HepG2 (cell line): Measurements from ENCODE around the gene VDAC1. TPM values are rescaled to one million over a fixed set of nuclear protein-coding genes. Genes with fewer than 3 reads are reported as not detected.

ENCODE experiments used
- ATAD3A ChIP-seq: sonication (generic); formaldehyde crosslinking; IDR thresholded peaks from 2 replicates; pipeline ENCODE4 v1.4.0; 2020; ENCODE audit warnings: missing genetic modification reagents
- CEBPB ChIP-seq: IDR thresholded peaks from 2 replicates; pipeline ENCODE4 v1.6.1; 2011; ENCODE audit warnings: low read depth, low read length, improper control_type of control experiment, borderline replicate concordance
- HNF4A ChIP-seq: sonication (generic); formaldehyde crosslinking; IDR thresholded peaks from 2 replicates; pipeline ENCODE4 v1.4.0; 2020; ENCODE audit warnings: missing genetic modification reagents
- JARID2 ChIP-seq: sonication (generic); formaldehyde crosslinking; IDR thresholded peaks from 2 replicates; pipeline ENCODE4 v1.8.1; 2023; ENCODE audit warnings: missing genetic modification reagents, inconsistent platforms; ENCODE audit not compliant: insufficient replicate concordance
- KDM5B ChIP-seq: sonication (generic); formaldehyde crosslinking; IDR thresholded peaks from 2 replicates; pipeline ENCODE4 v1.4.0; 2020; ENCODE audit warnings: missing genetic modification reagents, mild to moderate bottlenecking, borderline replicate concordance
- MTA1 ChIP-seq: sonication (generic); formaldehyde crosslinking; IDR thresholded peaks from 2 replicates; pipeline ENCODE4 v1.4.0; 2020; ENCODE audit warnings: missing genetic modification reagents, mild to moderate bottlenecking, borderline replicate concordance
- MZF1 ChIP-seq: sonication (generic); formaldehyde crosslinking; IDR thresholded peaks from 2 replicates; pipeline ENCODE4 v1.8.1; 2023; ENCODE audit warnings: mild to moderate bottlenecking, missing genetic modification reagents, borderline replicate concordance
- NFRKB ChIP-seq: fragments of 450-650 bp; IDR thresholded peaks from 2 replicates; pipeline ENCODE4 v1.6.1; 2017
- POLR2A ChIP-seq, 2 experiments: IDR thresholded peaks; 2 replicates each; pipeline ENCODE4 v1.6.1; 2011; ENCODE audit warnings: low read depth in 2 of 2, low read length in 2 of 2, mild to moderate bottlenecking in 1 of 2, moderate library complexity in 1 of 2; ENCODE audit not compliant: insufficient read depth in 1 of 2
- RARA ChIP-seq: IDR thresholded peaks from 2 replicates; pipeline ENCODE4 v1.6.1; 2016; ENCODE audit warnings: missing genetic modification reagents, missing compliant biosample characterization
- SAP130 ChIP-seq: IDR thresholded peaks from 2 replicates; pipeline ENCODE4 v1.6.1; 2016; ENCODE audit warnings: low read depth
- SRSF1 ChIP-seq: fragments of 200-400 bp; formaldehyde crosslinking; optimal IDR thresholded peaks from 2 replicates; pipeline ENCODE3; 2017; ENCODE audit warnings: mild to moderate bottlenecking, low read depth, low read length, moderate library complexity
- ZBTB7B ChIP-seq: sonication (generic); formaldehyde crosslinking; IDR thresholded peaks from 2 replicates; pipeline ENCODE4 v1.4.0; 2020; ENCODE audit warnings: missing genetic modification reagents
- ZNF121 ChIP-seq: sonication (generic); formaldehyde crosslinking; IDR thresholded peaks from 2 replicates; pipeline ENCODE4 v1.5.0; 2020; ENCODE audit warnings: mild to moderate bottlenecking, missing genetic modification reagents
- ZNF577 ChIP-seq: sonication (generic); formaldehyde crosslinking; IDR thresholded peaks from 2 replicates; pipeline ENCODE4 v1.4.0; 2020; ENCODE audit warnings: mild to moderate bottlenecking, low read depth, missing genetic modification reagents, borderline replicate concordance
- ZNF724P ChIP-seq: sonication (generic); formaldehyde crosslinking; IDR thresholded peaks from 2 replicates; pipeline ENCODE4 v1.8.0; 2022; ENCODE audit warnings: missing genetic modification reagents, borderline replicate concordance
- ZNF768 ChIP-seq: sonication (generic); formaldehyde crosslinking; IDR thresholded peaks from 2 replicates; pipeline ENCODE4 v1.4.0; 2020; ENCODE audit warnings: missing genetic modification reagents
- ZNF878 ChIP-seq: sonication (generic); formaldehyde crosslinking; IDR thresholded peaks from 2 replicates; pipeline ENCODE4 v1.8.1; 2023; ENCODE audit warnings: mild to moderate bottlenecking, missing genetic modification reagents, moderate library complexity
- ZSCAN21 ChIP-seq: sonication (generic); formaldehyde crosslinking; IDR thresholded peaks from 2 replicates; pipeline ENCODE4 v1.8.0; 2022; ENCODE audit warnings: mild to moderate bottlenecking, missing genetic modification reagents, moderate library complexity, borderline replicate concordance
- ZSCAN29 ChIP-seq: sonication (generic); formaldehyde crosslinking; conservative IDR thresholded peaks from 2 replicates; pipeline ENCODE4 v1.4.0; 2020; ENCODE audit warnings: mild to moderate bottlenecking, missing genetic modification reagents
- polyA plus RNA-seq, 8 experiments: library from polyadenylated mRNA; depleted of rRNA in 3 of 8; stranded (reverse) in 7 of 8; unstranded in 1 of 8; fragments of >200 nt; fragmentation: Illumina TruSeq in 4 of 8; extraction: Trizol in 4 of 8; gene quantifications; 2 replicates each; pipeline versions ENCODE4 v1.2.1 to v1.2.3, GENCODE V29; 2011 to 2016; ENCODE audit warnings: low read depth in 4 of 8, missing spikeins in 1 of 8, mixed read lengths in 1 of 8; ENCODE audit not compliant: insufficient read depth in 1 of 8
- total RNA-seq, 5 experiments: library from RNA; depleted of rRNA; stranded (reverse); fragments of >200 nt; fragmentation: Illumina TruSeq; extraction: Trizol; gene quantifications; 2 replicates each; pipeline ENCODE4 v1.2.3, GENCODE V29; 2016; ENCODE audit warnings: low read depth in 1 of 5
- TF ChIP-seq, protein P1 (sequence below): sonication (generic); formaldehyde crosslinking; IDR thresholded peaks from 2 replicates; pipeline ENCODE4 v1.4.0; 2020; ENCODE audit warnings: missing genetic modification reagents
- TF ChIP-seq, protein P2 (sequence below): sonication (generic); formaldehyde crosslinking; IDR thresholded peaks from 2 replicates; pipeline ENCODE4 v1.4.0; 2020; ENCODE audit warnings: missing genetic modification reagents
- TF ChIP-seq, protein P3 (sequence below): sonication (generic); formaldehyde crosslinking; IDR thresholded peaks from 2 replicates; pipeline ENCODE4; 2020; ENCODE audit warnings: missing genetic modification reagents, mild to moderate bottlenecking, borderline replicate concordance

Gene VDAC1
- total and polyA plus RNA-seq, 2 of the 13 experiments (the other 11 are each of a cell fraction or from before 2014, with no cell fraction given) = 112 to 380 TPM

- TF ChIP-seq, protein P1, sequence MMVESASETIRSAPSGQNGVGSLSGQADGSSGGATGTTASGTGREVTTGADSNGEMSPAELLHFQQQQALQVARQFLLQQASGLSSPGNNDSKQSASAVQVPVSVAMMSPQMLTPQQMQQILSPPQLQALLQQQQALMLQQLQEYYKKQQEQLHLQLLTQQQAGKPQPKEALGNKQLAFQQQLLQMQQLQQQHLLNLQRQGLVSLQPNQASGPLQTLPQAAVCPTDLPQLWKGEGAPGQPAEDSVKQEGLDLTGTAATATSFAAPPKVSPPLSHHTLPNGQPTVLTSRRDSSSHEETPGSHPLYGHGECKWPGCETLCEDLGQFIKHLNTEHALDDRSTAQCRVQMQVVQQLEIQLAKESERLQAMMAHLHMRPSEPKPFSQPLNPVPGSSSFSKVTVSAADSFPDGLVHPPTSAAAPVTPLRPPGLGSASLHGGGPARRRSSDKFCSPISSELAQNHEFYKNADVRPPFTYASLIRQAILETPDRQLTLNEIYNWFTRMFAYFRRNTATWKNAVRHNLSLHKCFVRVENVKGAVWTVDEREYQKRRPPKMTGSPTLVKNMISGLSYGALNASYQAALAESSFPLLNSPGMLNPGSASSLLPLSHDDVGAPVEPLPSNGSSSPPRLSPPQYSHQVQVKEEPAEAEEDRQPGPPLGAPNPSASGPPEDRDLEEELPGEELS (CRISPR knock-in tag) = 0 out of 2 replicates have a peak, but pooled peaks have one; percentile 6
- TF ChIP-seq ZNF878 (CRISPR knock-in tag) (no peak), JARID2 (CRISPR knock-in tag) (no peak), NFRKB (no peak), SRSF1 (no peak), ZBTB7B (CRISPR knock-in tag) (peak; percentile 45; the same call in 1 of the 2 replicates), ZNF577 (no peak), KDM5B (CRISPR knock-in tag) (no peak), MZF1 (CRISPR knock-in tag) (no peak), ZSCAN29 (CRISPR knock-in tag) (no peak), ZNF121 (CRISPR knock-in tag) (peak; percentile 51; the same call in 1 of the 2 replicates), ZNF768 (CRISPR knock-in tag) (peak; percentile 90), HNF4A (CRISPR knock-in tag) (peak; percentile 65), SAP130 (CRISPR knock-in tag) (peak; percentile 53; the same call in 1 of the 2 replicates), ATAD3A (CRISPR knock-in tag) (no peak), RARA (CRISPR knock-in tag) (peak; percentile 8; the same call in 1 of the 2 replicates), ZNF724P (no peak), CEBPB (no peak), ZSCAN21 (CRISPR knock-in tag) (no peak), MTA1 (CRISPR knock-in tag) (no peak), POLR2A (IDR thresholded peaks at IDR 0.05; ENCODE audit: insufficient read depth in 1 of 2, low read depth in 2 of 2, low read length in 2 of 2) (peak in 1 of 2 experiments; percentile 66; a peak in 2 of 4 replicates)
- TF ChIP-seq, protein P2, sequence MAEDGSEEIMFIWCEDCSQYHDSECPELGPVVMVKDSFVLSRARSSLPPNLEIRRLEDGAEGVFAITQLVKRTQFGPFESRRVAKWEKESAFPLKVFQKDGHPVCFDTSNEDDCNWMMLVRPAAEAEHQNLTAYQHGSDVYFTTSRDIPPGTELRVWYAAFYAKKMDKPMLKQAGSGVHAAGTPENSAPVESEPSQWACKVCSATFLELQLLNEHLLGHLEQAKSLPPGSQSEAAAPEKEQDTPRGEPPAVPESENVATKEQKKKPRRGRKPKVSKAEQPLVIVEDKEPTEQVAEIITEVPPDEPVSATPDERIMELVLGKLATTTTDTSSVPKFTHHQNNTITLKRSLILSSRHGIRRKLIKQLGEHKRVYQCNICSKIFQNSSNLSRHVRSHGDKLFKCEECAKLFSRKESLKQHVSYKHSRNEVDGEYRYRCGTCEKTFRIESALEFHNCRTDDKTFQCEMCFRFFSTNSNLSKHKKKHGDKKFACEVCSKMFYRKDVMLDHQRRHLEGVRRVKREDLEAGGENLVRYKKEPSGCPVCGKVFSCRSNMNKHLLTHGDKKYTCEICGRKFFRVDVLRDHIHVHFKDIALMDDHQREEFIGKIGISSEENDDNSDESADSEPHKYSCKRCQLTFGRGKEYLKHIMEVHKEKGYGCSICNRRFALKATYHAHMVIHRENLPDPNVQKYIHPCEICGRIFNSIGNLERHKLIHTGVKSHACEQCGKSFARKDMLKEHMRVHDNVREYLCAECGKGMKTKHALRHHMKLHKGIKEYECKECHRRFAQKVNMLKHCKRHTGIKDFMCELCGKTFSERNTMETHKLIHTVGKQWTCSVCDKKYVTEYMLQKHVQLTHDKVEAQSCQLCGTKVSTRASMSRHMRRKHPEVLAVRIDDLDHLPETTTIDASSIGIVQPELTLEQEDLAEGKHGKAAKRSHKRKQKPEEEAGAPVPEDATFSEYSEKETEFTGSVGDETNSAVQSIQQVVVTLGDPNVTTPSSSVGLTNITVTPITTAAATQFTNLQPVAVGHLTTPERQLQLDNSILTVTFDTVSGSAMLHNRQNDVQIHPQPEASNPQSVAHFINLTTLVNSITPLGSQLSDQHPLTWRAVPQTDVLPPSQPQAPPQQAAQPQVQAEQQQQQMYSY (CRISPR knock-in tag) = no peak
- TF ChIP-seq, protein P3, sequence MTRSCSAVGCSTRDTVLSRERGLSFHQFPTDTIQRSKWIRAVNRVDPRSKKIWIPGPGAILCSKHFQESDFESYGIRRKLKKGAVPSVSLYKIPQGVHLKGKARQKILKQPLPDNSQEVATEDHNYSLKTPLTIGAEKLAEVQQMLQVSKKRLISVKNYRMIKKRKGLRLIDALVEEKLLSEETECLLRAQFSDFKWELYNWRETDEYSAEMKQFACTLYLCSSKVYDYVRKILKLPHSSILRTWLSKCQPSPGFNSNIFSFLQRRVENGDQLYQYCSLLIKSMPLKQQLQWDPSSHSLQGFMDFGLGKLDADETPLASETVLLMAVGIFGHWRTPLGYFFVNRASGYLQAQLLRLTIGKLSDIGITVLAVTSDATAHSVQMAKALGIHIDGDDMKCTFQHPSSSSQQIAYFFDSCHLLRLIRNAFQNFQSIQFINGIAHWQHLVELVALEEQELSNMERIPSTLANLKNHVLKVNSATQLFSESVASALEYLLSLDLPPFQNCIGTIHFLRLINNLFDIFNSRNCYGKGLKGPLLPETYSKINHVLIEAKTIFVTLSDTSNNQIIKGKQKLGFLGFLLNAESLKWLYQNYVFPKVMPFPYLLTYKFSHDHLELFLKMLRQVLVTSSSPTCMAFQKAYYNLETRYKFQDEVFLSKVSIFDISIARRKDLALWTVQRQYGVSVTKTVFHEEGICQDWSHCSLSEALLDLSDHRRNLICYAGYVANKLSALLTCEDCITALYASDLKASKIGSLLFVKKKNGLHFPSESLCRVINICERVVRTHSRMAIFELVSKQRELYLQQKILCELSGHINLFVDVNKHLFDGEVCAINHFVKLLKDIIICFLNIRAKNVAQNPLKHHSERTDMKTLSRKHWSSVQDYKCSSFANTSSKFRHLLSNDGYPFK (CRISPR knock-in tag) = no peak
Measured at GRCh38 chr5:134000696-134001453, 3.9 kb downstream of the VDAC1 start (continued).
